WERI-Rb-1 (cell line): ENCODE measurements around the gene SCN9A.

Experiments
- DNase-seq: peaks from one replicate; pipeline ENCODE4 v3.0.0-alpha.2; 2020
- H3K27ac ChIP-seq: fragments of 250-450 bp; sonication (Bioruptor Pico); 2 replicates; pipeline ENCODE4 v1.5.1; 2020; ENCODE audit warnings: mild to moderate bottlenecking, moderate library complexity
- H3K27me3 ChIP-seq: fragments of 250-450 bp; sonication (Bioruptor Pico); 2 replicates; pipeline ENCODE4 v1.5.1; 2021; ENCODE audit warnings: mild to moderate bottlenecking, low read depth, moderate library complexity; ENCODE audit not compliant: insufficient read depth, severe bottlenecking
- H3K36me3 ChIP-seq: fragments of 250-450 bp; sonication (Bioruptor Pico); 2 replicates; pipeline ENCODE4 v1.5.1; 2020; ENCODE audit warnings: mild to moderate bottlenecking, moderate library complexity
- H3K4me3 ChIP-seq: 2 replicates; pipeline ENCODE4 v1.5.1; 2011; ENCODE audit warnings: low read depth, mild to moderate bottlenecking, control low read depth, low read length
- H3K9me3 ChIP-seq: fragments of 250-450 bp; sonication (Bioruptor Pico); 2 replicates; pipeline ENCODE4 v1.5.1; 2021; ENCODE audit warnings: mild to moderate bottlenecking, moderate library complexity; ENCODE audit not compliant: severe bottlenecking
- TF ChIP-seq, protein P1 (sequence below): IDR thresholded peaks from 2 replicates; pipeline ENCODE4 v1.5.1; 2011; ENCODE audit warnings: low read depth, mild to moderate bottlenecking, control low read depth, inconsistent platforms, low read length

Gene SCN9A

DNA sequence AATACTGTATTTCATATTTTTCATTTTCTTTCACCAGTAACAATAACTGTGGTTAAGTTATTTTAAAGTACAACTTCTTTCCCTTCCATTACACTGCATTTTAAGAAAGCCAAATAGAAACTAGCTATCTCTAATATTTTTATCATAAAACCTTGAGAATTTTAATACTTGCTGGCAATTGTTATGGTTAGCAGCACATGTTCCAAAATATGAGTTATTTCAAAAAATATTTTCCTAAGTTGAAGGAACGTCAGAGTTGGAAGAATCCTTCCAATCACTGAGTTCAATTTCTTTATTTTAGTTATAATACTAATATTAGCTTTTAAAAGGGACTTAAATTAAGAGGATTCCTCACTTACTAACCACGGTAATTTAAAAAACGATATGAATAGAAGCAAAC lies 68.4 kb downstream of the SCN9A start:
- Histone ChIP-seq H3K27me3 (no peaks in the 10 kb centered on the region), H3K36me3 (no peaks in the 10 kb centered on the region), H3K4me3 (no peak overlapping the region), H3K9me3 (no peaks in the 10 kb centered on the region), H3K27ac (no peak overlapping the region)
- TF ChIP-seq, protein P1, sequence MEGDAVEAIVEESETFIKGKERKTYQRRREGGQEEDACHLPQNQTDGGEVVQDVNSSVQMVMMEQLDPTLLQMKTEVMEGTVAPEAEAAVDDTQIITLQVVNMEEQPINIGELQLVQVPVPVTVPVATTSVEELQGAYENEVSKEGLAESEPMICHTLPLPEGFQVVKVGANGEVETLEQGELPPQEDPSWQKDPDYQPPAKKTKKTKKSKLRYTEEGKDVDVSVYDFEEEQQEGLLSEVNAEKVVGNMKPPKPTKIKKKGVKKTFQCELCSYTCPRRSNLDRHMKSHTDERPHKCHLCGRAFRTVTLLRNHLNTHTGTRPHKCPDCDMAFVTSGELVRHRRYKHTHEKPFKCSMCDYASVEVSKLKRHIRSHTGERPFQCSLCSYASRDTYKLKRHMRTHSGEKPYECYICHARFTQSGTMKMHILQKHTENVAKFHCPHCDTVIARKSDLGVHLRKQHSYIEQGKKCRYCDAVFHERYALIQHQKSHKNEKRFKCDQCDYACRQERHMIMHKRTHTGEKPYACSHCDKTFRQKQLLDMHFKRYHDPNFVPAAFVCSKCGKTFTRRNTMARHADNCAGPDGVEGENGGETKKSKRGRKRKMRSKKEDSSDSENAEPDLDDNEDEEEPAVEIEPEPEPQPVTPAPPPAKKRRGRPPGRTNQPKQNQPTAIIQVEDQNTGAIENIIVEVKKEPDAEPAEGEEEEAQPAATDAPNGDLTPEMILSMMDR, result no peak
- DNase-seq, result no peak

DNA sequence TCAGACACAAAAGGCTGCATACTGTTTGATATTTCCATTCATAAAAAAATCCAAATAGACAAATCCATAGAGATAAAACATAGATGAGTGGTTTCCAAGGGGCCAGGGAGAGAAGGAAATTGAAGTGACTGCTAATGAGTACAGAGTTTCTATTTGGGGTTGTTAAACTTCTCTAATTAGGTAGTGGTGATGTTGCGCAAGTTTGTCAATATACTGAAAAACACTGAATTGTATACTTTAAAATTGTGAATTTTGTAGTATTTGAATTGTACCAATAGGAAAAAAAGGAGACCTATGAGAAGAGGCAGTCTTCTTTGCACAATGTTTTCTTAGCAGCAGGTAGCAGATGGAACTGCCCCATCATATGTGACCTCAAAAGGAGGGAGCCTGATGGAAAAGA lies 71.1 kb downstream of the SCN9A start:
- Histone ChIP-seq H3K27me3 (no peaks in the 10 kb centered on the region), H3K4me3 (no peak overlapping the region), H3K27ac (no peak overlapping the region), H3K36me3 (no peaks in the 10 kb centered on the region), H3K9me3 (no peaks in the 10 kb centered on the region)
- no peak for DNase-seq
- TF ChIP-seq, protein P1, result no peak

DNA sequence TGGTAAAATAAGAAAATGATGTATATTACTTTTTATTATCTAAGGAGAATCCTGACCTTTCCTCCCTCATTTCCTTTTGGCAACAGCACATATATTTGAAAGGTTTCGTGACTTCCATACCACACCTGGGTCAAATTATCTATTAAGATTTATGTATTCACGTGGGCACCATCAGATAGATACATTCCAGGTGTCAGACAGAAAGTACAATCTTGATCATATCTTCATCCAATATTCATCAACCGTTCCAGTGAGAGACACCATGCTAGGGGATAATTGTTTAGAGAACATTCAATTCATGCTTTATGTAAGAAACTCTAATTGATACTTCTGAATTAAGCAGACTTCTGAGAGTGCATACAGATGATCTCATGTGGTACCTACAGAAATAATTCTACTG lies 73.7 kb downstream of the SCN9A start:
- no peaks in the 10 kb centered on the region for H3K36me3 ChIP-seq
- H3K27me3 ChIP-seq, result no peaks in the 10 kb centered on the region
- H3K27ac ChIP-seq, result no peak overlapping the region
- no peak overlapping the region for H3K4me3 ChIP-seq
- H3K9me3 ChIP-seq, result no peaks in the 10 kb centered on the region
- TF ChIP-seq, protein P1, result no peak
- no peak for DNase-seq

DNA sequence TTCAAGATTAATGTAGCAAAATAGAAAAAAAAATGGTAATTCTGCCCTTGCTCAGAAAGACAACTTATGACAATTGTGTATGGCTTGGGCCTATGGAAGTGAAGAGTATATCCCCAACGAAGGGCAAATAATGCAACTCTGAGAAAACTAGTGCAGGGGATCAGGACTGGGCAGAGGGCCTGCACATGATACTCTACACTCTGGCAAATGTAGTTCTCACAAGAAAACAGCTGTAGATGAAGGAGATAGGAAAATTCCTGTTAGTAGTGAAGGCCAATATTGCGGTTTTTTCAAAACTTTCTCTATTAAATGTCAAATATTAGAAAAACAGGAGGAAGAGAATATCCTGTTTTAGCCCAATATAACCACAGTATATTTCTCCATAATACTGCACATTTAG lies 77.8 kb downstream of the SCN9A start:
- Histone ChIP-seq H3K9me3 (no peaks in the 10 kb centered on the region), H3K27me3 (no peaks in the 10 kb centered on the region), H3K27ac (no peak overlapping the region), H3K36me3 (no peaks in the 10 kb centered on the region), H3K4me3 (no peak overlapping the region)
- TF ChIP-seq, protein P1, result no peak
- no peak for DNase-seq

DNA sequence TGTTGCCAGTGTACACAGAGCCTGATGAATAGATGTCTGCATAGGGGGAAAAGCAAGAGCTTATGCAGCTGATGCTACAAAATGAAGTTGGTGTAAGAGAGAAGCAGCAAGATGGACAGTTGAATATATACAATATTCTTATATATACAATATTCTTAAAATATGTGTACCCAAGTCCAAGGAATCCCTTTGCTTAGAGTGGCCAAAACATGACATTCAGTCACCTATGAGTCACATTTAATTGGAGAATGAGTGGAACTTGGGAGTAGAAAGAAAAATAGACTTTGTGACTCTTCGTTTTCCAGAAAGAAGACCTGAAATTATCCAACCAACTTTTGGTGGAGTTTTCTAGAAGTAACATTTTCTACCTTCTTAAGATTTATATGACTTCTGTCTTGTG lies 81.8 kb downstream of the SCN9A start:
- no peak for DNase-seq
- Histone ChIP-seq H3K36me3 (no peaks in the 10 kb centered on the region), H3K4me3 (no peak overlapping the region), H3K27ac (no peak overlapping the region), H3K27me3 (no peaks in the 10 kb centered on the region), H3K9me3 (no peaks in the 10 kb centered on the region)
- TF ChIP-seq, protein P1, result no peak

DNA sequence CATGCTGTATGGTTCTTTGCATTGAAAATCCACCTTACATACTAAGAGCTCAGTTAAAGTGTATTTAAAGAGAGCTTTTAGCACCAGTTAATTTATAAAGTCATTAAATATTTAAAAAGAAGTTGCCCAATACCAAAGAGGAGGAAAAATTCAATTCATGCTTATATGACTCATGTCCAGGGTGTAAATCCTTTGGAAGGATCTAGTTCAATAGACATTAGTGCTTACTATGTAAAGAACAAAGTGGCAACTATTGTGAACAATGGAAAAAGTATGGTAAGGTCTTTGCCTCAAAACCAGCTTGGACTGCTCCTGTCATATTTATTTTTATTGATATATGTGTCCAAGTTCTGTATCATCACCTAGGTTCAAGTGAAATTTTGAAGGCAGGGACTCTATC lies 90.5 kb downstream of the SCN9A start:
- no peaks in the 10 kb centered on the region for H3K27me3 ChIP-seq
- no peaks in the 10 kb centered on the region for H3K9me3 ChIP-seq
- H3K36me3 ChIP-seq, result no peaks in the 10 kb centered on the region
- no peak for DNase-seq
- TF ChIP-seq, protein P1, result no peak
- H3K27ac ChIP-seq, result no peak overlapping the region
- no peak overlapping the region for H3K4me3 ChIP-seq
